GM12874 (cell line): ENCODE data around the gene YIPF7.

Experiments used
- CTCF ChIP-seq: IDR thresholded peaks from 2 replicates; pipeline ENCODE4 v1.5.1; 2011; ENCODE audit warnings: low read depth, mild to moderate bottlenecking, control low read depth, low read length, moderate library complexity; ENCODE audit not compliant: insufficient read depth

The YIPF7 gene

GRCh38 chr4:44651425-44651824, at the start of gene YIPF7:
YIPF7 (minus strand) TSS chr4:44651625; CDS start chr4:44650100, 1,525 bp downstream.
- no peak for TF ChIP-seq CTCF

GRCh38 chr4:44701037-44701436, 49.6 kb upstream of the YIPF7 start:
- TF ChIP-seq CTCF: no peak

GRCh38 chr4:44700427-44700826, 49.0 kb upstream of the YIPF7 start:
- TF ChIP-seq CTCF: no peak

GRCh38 chr4:44684648-44685047, 33.2 kb upstream of the YIPF7 start:
- TF ChIP-seq CTCF: no peak

GRCh38 chr4:44679060-44679459, 27.6 kb upstream of the YIPF7 start:
- no peak for TF ChIP-seq CTCF

- no peak for TF ChIP-seq CTCF
Measured at GRCh38 chr4:44678094-44679041, 26.9 kb upstream of the YIPF7 start, which contains the start of gene GUF1. GUF1 (plus strand) TSS chr4:44678420; CDS start chr4:44678623, 203 bp downstream.

GRCh38 chr4:44675366-44675765, 23.9 kb upstream of the YIPF7 start:
- no peak for TF ChIP-seq CTCF
